GM12801 (cell line): ENCODE data around the gene ANKRD13B.

Source experiments
- TF ChIP-seq, protein P1 (sequence below): IDR thresholded peaks from one replicate; pipeline ENCODE4 v1.5.1; 2011; ENCODE audit warnings: control low read depth; ENCODE audit not compliant: insufficient read length; ENCODE audit errors: extremely low read depth

ANKRD13B gene

GRCh38 chr17:29581583-29582253 lies 11.2 kb upstream of the ANKRD13B start:
- TF ChIP-seq, protein P1, sequence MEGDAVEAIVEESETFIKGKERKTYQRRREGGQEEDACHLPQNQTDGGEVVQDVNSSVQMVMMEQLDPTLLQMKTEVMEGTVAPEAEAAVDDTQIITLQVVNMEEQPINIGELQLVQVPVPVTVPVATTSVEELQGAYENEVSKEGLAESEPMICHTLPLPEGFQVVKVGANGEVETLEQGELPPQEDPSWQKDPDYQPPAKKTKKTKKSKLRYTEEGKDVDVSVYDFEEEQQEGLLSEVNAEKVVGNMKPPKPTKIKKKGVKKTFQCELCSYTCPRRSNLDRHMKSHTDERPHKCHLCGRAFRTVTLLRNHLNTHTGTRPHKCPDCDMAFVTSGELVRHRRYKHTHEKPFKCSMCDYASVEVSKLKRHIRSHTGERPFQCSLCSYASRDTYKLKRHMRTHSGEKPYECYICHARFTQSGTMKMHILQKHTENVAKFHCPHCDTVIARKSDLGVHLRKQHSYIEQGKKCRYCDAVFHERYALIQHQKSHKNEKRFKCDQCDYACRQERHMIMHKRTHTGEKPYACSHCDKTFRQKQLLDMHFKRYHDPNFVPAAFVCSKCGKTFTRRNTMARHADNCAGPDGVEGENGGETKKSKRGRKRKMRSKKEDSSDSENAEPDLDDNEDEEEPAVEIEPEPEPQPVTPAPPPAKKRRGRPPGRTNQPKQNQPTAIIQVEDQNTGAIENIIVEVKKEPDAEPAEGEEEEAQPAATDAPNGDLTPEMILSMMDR = no peak

GRCh38 chr17:29582254-29582765 lies 10.6 kb upstream of the ANKRD13B start:
- TF ChIP-seq, protein P1 = no peak

GRCh38 chr17:29582772-29583171 lies 10.2 kb upstream of the ANKRD13B start:
- TF ChIP-seq, protein P1 = no peak

DNA sequence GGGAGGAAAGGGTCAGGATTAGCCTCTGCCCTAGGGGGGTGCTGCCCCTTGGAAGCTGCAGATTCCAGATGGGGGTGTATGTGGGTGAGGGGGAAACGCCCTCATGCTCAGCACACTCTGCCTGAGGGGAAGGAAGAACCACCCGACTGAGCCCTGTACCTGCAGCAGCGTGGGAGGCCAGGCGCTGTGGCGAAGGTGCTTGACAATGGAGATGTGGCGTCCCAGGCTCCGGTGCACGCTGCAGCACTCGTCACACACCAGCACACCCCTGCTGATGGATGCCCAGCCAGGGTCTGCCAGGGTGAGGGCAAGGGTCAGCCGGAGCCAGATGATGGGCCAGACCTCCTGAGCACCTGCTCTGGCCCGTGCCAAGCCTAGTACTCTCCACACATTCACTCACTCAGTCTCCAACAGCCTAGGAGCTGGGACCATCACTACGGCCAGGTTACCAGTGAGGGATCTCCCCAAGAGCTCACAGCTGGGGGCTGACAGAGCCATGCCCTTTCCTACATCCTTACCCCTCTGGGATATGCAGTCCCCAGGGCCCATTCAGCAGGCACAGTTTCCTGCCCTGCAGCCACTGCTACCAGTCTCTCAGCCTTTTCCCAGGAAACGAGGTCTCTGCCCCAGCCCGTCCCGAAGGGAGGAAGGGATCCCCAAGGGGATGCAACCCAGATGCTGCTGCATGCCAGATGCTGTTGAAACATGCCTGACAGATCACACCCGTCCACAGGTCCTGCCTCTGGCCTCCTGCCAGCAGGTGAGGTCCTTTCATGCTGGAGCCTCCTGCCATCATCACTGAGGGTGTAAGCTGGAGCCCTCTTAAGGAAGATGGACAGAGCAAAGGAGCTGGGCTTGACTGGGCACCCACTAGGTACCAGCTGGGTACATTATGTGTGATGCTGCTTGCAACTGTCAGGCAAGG lies 9.3 kb upstream of the ANKRD13B start:
- TF ChIP-seq, protein P1 = no peak

- TF ChIP-seq, protein P1 = no peak
Observed at GRCh38 chr17:29584452-29585079, 8.4 kb upstream of the ANKRD13B start.

DNA sequence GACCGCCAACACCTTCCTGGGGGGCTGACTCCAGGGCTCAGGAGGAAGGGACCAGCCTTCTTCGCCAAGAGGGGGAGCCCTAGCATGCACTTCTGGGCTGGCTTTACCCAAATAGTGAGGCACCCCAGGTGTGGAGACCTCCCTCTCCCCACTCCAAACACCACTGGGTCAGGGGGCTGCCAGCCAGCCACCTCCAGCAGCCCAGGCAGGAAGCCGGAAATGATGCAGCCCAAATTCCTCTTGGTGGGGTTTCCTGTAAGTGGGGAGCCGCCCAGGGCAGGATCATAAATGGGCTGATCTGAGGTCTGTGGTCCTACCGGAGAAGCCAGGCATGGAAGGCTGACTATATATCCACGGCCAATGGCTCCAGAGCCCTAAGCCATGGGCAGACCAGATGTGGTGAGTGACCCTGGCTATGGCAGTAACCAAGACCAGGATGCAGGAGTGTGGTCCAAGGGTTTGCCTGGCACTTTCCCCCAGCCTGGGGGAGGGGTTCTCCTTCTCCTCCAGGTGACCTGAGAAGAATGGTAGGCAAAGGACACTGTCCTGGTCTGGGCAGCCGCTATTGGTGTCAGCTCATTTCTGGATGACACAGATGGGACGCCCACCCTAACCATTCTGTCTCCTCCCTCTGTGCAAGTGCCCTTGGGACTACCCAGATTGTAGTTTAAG lies 7.7 kb upstream of the ANKRD13B start:
- TF ChIP-seq, protein P1 = no peak
